Measurements from ENCODE around the gene NVL.

The NVL gene

GRCh38 chr1:224205438-224205840 is 124.5 kb downstream of the NVL start:
- Histone ChIP-seq H3K9me2 (replicated peaks; ENCODE audit: insufficient read depth, low read length) (no peaks in the 10 kb centered on the region), H3K4me3 (ENCODE audit: low read length) (no peak overlapping the region), H3K36me3 (replicated peaks; ENCODE audit: insufficient read depth, low read length) (no peaks in the 10 kb centered on the region), H3K27ac (ENCODE audit: low read length) (no peak overlapping the region), H3K79me2 (ENCODE audit: low read length) (no peaks in the 10 kb centered on the region), H3K27me3 (replicated peaks; ENCODE audit: insufficient read depth, low read length) (no peaks in the 10 kb centered on the region), H3K9me3 (replicated peaks; ENCODE audit: insufficient read depth, low read length) (no peaks in the 10 kb centered on the region), H3F3A (ENCODE audit: insufficient read depth, low read length) (no peaks in the 10 kb centered on the region), H3K9ac (ENCODE audit: low read length) (no peak overlapping the region), H3K4me1 (ENCODE audit: low read length) (no peaks in the 10 kb centered on the region), H4K20me1 (ENCODE audit: insufficient read depth, low read length) (no peaks in the 10 kb centered on the region), H2AFZ (ENCODE audit: low read length) (no peak overlapping the region), H3K4me2 (ENCODE audit: low read depth, low read length) (no peak overlapping the region)
- TF ChIP-seq CTCF (IDR thresholded peaks at IDR 0.05; ENCODE audit: low read length), result no peak
- TF ChIP-seq EZH2phosphoT487 (IDR thresholded peaks at IDR 0.05; ENCODE audit: low read length), result no peak
- no peak for TF ChIP-seq EZH2 (optimal IDR thresholded peaks at IDR 0.05; ENCODE audit: low read depth, low read length)
- DNase-seq, result no peak

GRCh38 chr1:224203243-224204016 is 126.5 kb downstream of the NVL start:
- no peaks in the 10 kb centered on the region for H4K20me1 ChIP-seq (ENCODE audit: insufficient read depth, low read length)
- no peaks in the 10 kb centered on the region for H3K36me3 ChIP-seq (replicated peaks; ENCODE audit: insufficient read depth, low read length)
- no peaks in the 10 kb centered on the region for H3K79me2 ChIP-seq (ENCODE audit: low read length)
- H3K4me3 ChIP-seq (ENCODE audit: low read length), result no peak overlapping the region
- H3K4me2 ChIP-seq (ENCODE audit: low read depth, low read length), result no peak overlapping the region
- H3K27ac ChIP-seq (ENCODE audit: low read length), result no peak overlapping the region
- no peaks in the 10 kb centered on the region for H3K27me3 ChIP-seq (replicated peaks; ENCODE audit: insufficient read depth, low read length)
- H3F3A ChIP-seq (ENCODE audit: insufficient read depth, low read length), result no peaks in the 10 kb centered on the region
- TF ChIP-seq EZH2phosphoT487 (IDR thresholded peaks at IDR 0.05; ENCODE audit: low read length) (no peak), CTCF (IDR thresholded peaks at IDR 0.05; ENCODE audit: low read length) (no peak), EZH2 (optimal IDR thresholded peaks at IDR 0.05; ENCODE audit: low read depth, low read length) (no peak)
- no peak overlapping the region for H2AFZ ChIP-seq (ENCODE audit: low read length)
- H3K9me2 ChIP-seq (replicated peaks; ENCODE audit: insufficient read depth, low read length), result no peaks in the 10 kb centered on the region
- no peak overlapping the region for H3K9ac ChIP-seq (ENCODE audit: low read length)
- no peaks in the 10 kb centered on the region for H3K9me3 ChIP-seq (replicated peaks; ENCODE audit: insufficient read depth, low read length)
- no peak for DNase-seq
- H3K4me1 ChIP-seq (ENCODE audit: low read length), result no peaks in the 10 kb centered on the region

GRCh38 chr1:224201853-224202252 is 128.1 kb downstream of the NVL start:
- H3K27me3 ChIP-seq (replicated peaks; ENCODE audit: insufficient read depth, low read length), result no peaks in the 10 kb centered on the region
- H3K36me3 ChIP-seq (replicated peaks; ENCODE audit: insufficient read depth, low read length), result no peaks in the 10 kb centered on the region
- no peak overlapping the region for H3K4me3 ChIP-seq (ENCODE audit: low read length)
- DNase-seq, result no peak
- H4K20me1 ChIP-seq (ENCODE audit: insufficient read depth, low read length), result no peaks in the 10 kb centered on the region
- TF ChIP-seq EZH2 (optimal IDR thresholded peaks at IDR 0.05; ENCODE audit: low read depth, low read length), result no peak
- TF ChIP-seq CTCF (IDR thresholded peaks at IDR 0.05; ENCODE audit: low read length), result no peak
- no peak for TF ChIP-seq EZH2phosphoT487 (IDR thresholded peaks at IDR 0.05; ENCODE audit: low read length)
- H2AFZ ChIP-seq (ENCODE audit: low read length), result no peak overlapping the region
- H3K4me2 ChIP-seq (ENCODE audit: low read depth, low read length), result no peak overlapping the region
- H3K9me2 ChIP-seq (replicated peaks; ENCODE audit: insufficient read depth, low read length), result no peaks in the 10 kb centered on the region
- H3K9ac ChIP-seq (ENCODE audit: low read length), result no peak overlapping the region
- no peak overlapping the region for H3K27ac ChIP-seq (ENCODE audit: low read length)
- H3K79me2 ChIP-seq (ENCODE audit: low read length), result no peaks in the 10 kb centered on the region
- H3K4me1 ChIP-seq (ENCODE audit: low read length), result no peaks in the 10 kb centered on the region
- H3K9me3 ChIP-seq (replicated peaks; ENCODE audit: insufficient read depth, low read length), result no peaks in the 10 kb centered on the region
- no peaks in the 10 kb centered on the region for H3F3A ChIP-seq (ENCODE audit: insufficient read depth, low read length)
